IMR-90 (cell line): Measurements from ENCODE around the gene FXR2. TPM values are rescaled to one million over a fixed set of nuclear protein-coding genes. Genes with fewer than 3 reads are reported as not detected.

Source experiments
- ATAC-seq: fragments of 200-7000 bp; cut with Tn5 transposase; 2 replicates; pipeline ENCODE4 v1.9.1; 2020; ENCODE audit warnings: low read depth, mild to moderate bottlenecking, moderate library complexity
- BruUV-seq: library from RNA; stranded (reverse); fragments of 400-500 nt; replicated peaks from 2 replicates; lab custom pipeline; 2021; lab: Mats Ljungman, UMichigan
- CTCF ChIA-PET: fragments of 300-600 bp; formaldehyde crosslinking; extraction: SDS; loops from one replicate; lab custom pipeline; 2021; ENCODE audit warnings: antibody characterized with exemption; lab: Yijun Ruan, JAX
- POLR2A ChIA-PET: fragments of 300-600 bp; sonication (Branson Sonifier 250); formaldehyde crosslinking; loops from one replicate; lab custom pipeline; 2022; ENCODE audit warnings: antibody characterized with exemption; ENCODE audit not compliant: unreplicated experiment; lab: Charles Lee
- DNase-seq: peaks from one replicate; pipeline ENCODE4 v3.0.0; 2013
- H2AFZ ChIP-seq: replicated peaks from 2 replicates; pipeline ENCODE3; 2013; ENCODE audit warnings: low read length, mild to moderate bottlenecking; ENCODE audit not compliant: poor library complexity
- H2AK5ac ChIP-seq: 2 replicates; pipeline ENCODE4 v1.6.1; 2013; ENCODE audit warnings: low read depth, low read length, inconsistent platforms
- H2AK9ac ChIP-seq: replicated peaks from 2 replicates; pipeline ENCODE3; 2013; ENCODE audit warnings: mild to moderate bottlenecking, low read depth, low read length, moderate library complexity; ENCODE audit not compliant: poor library complexity
- H2BK120ac ChIP-seq: 2 replicates; pipeline ENCODE4 v1.6.1; 2013; ENCODE audit warnings: low read depth, low read length, inconsistent platforms
- H2BK15ac ChIP-seq: 3 replicates; pipeline ENCODE4 v1.6.1; 2013; ENCODE audit warnings: low read depth, low read length, inconsistent platforms
- H2BK20ac ChIP-seq: 2 replicates; pipeline ENCODE4 v1.6.1; 2013; ENCODE audit warnings: low read depth, mild to moderate bottlenecking, inconsistent platforms, low read length, moderate library complexity
- H2BK5ac ChIP-seq: 2 replicates; pipeline ENCODE4 v1.6.1; 2013; ENCODE audit warnings: mild to moderate bottlenecking, low read depth, low read length, inconsistent platforms; ENCODE audit not compliant: poor library complexity, severe bottlenecking
- H3K14ac ChIP-seq: replicated peaks from 2 replicates; pipeline ENCODE4 v1.6.1; 2013; ENCODE audit warnings: low read depth, low read length, inconsistent platforms
- H3K18ac ChIP-seq: 2 replicates; pipeline ENCODE4 v1.6.1; 2013; ENCODE audit warnings: low read depth, low read length, control low read depth
- H3K23ac ChIP-seq: 2 replicates; pipeline ENCODE4 v1.6.1; 2013; ENCODE audit warnings: low read depth, low read length, inconsistent platforms
- H3K27ac ChIP-seq: 2 replicates; pipeline ENCODE4 v1.5.1; 2013; ENCODE audit warnings: mild to moderate bottlenecking, control low read depth, low read length; ENCODE audit not compliant: insufficient read depth
- H3K27me3 ChIP-seq: 2 replicates; pipeline ENCODE4 v1.6.1; 2013; ENCODE audit warnings: low read length; ENCODE audit not compliant: control insufficient read depth, insufficient read depth
- H3K36me3 ChIP-seq: 2 replicates; pipeline ENCODE4 v1.6.1; 2013; ENCODE audit warnings: low read length, mixed read lengths; ENCODE audit not compliant: control insufficient read depth, insufficient read depth
- H3K4ac ChIP-seq: 2 replicates; pipeline ENCODE4 v1.6.1; 2013; ENCODE audit warnings: low read depth, low read length, inconsistent platforms
- H3K4me1 ChIP-seq: 2 replicates; pipeline ENCODE4 v1.6.1; 2013; ENCODE audit warnings: low read length, mixed read lengths; ENCODE audit not compliant: control insufficient read depth, insufficient read depth
- H3K4me2 ChIP-seq: 2 replicates; pipeline ENCODE4 v1.6.1; 2013; ENCODE audit warnings: low read depth, mild to moderate bottlenecking, control low read depth, low read length, moderate library complexity
- H3K4me3 ChIP-seq: 2 replicates; pipeline ENCODE4 v1.5.1; 2013; ENCODE audit warnings: low read depth, mild to moderate bottlenecking, control low read depth, low read length, moderate library complexity; ENCODE audit not compliant: insufficient read depth
- H3K56ac ChIP-seq: 2 replicates; pipeline ENCODE4 v1.6.1; 2013; ENCODE audit warnings: low read length, inconsistent platforms; ENCODE audit not compliant: insufficient read depth; ENCODE audit errors: extremely low read depth
- H3K79me1 ChIP-seq, 2 experiments: 2 replicates each; pipeline ENCODE4 v1.6.1; 2013; ENCODE audit warnings: low read length in 2 of 2, inconsistent platforms in 1 of 2, low read depth in 1 of 2
- H3K9ac ChIP-seq: 2 replicates; pipeline ENCODE4 v1.6.1; 2013; ENCODE audit warnings: low read depth, low read length, control low read depth
- H3K9me1 ChIP-seq: 2 replicates; pipeline ENCODE4 v1.6.1; 2013; ENCODE audit warnings: low read length, inconsistent platforms; ENCODE audit not compliant: insufficient read depth
- H3K9me3 ChIP-seq: 2 replicates; pipeline ENCODE4 v1.6.1; 2013; ENCODE audit warnings: low read length; ENCODE audit not compliant: control insufficient read depth, insufficient read depth
- H4K20me1 ChIP-seq: 2 replicates; pipeline ENCODE4 v1.6.1; 2013; ENCODE audit warnings: low read length, inconsistent platforms; ENCODE audit not compliant: insufficient read depth
- H4K5ac ChIP-seq: 2 replicates; pipeline ENCODE4 v1.6.1; 2013; ENCODE audit warnings: mild to moderate bottlenecking, low read depth, low read length, control low read depth
- H4K8ac ChIP-seq, 2 experiments: 2 replicates each; pipeline ENCODE4 v1.6.1; 2013; ENCODE audit warnings: low read depth in 2 of 2, low read length in 2 of 2, control low read depth in 1 of 2, inconsistent platforms in 1 of 2
- H4K91ac ChIP-seq: 2 replicates; pipeline ENCODE4 v1.6.1; 2013; ENCODE audit warnings: low read depth, low read length, inconsistent platforms; ENCODE audit not compliant: insufficient read depth
- BHLHE40 ChIP-seq: fragments of 150-350 bp; IDR thresholded peaks from 2 replicates; pipeline ENCODE4 v1.6.1; 2016; ENCODE audit warnings: mild to moderate bottlenecking, low read depth, low read length
- CEBPB ChIP-seq: IDR thresholded peaks from 2 replicates; pipeline ENCODE4 v1.6.1; 2012; ENCODE audit warnings: low read depth, low read length, improper control_type of control experiment
- CHD1 ChIP-seq: IDR thresholded peaks from 2 replicates; pipeline ENCODE4 v1.6.1; 2012; ENCODE audit warnings: low read depth, low read length, improper control_type of control experiment
- ELK1 ChIP-seq: fragments of 150-350 bp; IDR thresholded peaks from 2 replicates; pipeline ENCODE4 v1.6.1; 2016; ENCODE audit warnings: low read depth, mild to moderate bottlenecking, low read length, moderate library complexity, borderline replicate concordance
- FOS ChIP-seq: fragments of 150-350 bp; IDR thresholded peaks from 2 replicates; pipeline ENCODE4 v1.6.1; 2016; ENCODE audit warnings: low read depth, low read length
- MAFK ChIP-seq: IDR thresholded peaks from 2 replicates; pipeline ENCODE4 v1.6.1; 2012; ENCODE audit warnings: low read depth, low read length, improper control_type of control experiment
- MAZ ChIP-seq: IDR thresholded peaks from 2 replicates; pipeline ENCODE4 v1.6.1; 2012; ENCODE audit warnings: low read depth, mild to moderate bottlenecking, low read length, improper control_type of control experiment, moderate library complexity, borderline replicate concordance
- MXI1 ChIP-seq: IDR thresholded peaks from 2 replicates; pipeline ENCODE4 v1.6.1; 2012; ENCODE audit warnings: low read depth, mild to moderate bottlenecking, low read length, moderate library complexity, borderline replicate concordance
- NFE2L2 ChIP-seq: fragments of 150-350 bp; IDR thresholded peaks from 2 replicates; pipeline ENCODE4 v1.6.1; 2016; ENCODE audit warnings: low read depth, mild to moderate bottlenecking, low read length
- POLR2A ChIP-seq: IDR thresholded peaks from 2 replicates; pipeline ENCODE4 v1.6.1; 2012; ENCODE audit warnings: mild to moderate bottlenecking, low read depth, low read length
- RAD21 ChIP-seq: IDR thresholded peaks from 2 replicates; pipeline ENCODE4 v1.6.1; 2012; ENCODE audit warnings: low read length, improper control_type of control experiment
- RCOR1 ChIP-seq: IDR thresholded peaks from 2 replicates; pipeline ENCODE4 v1.6.1; 2012; ENCODE audit warnings: mild to moderate bottlenecking, low read length, improper control_type of control experiment; ENCODE audit not compliant: insufficient replicate concordance
- RFX5 ChIP-seq: IDR thresholded peaks from 2 replicates; pipeline ENCODE4 v1.8.0; 2012; ENCODE audit warnings: low read depth, mild to moderate bottlenecking, low read length, moderate library complexity
- SMC3 ChIP-seq: fragments of 150-350 bp; IDR thresholded peaks from 2 replicates; pipeline ENCODE4 v1.6.1; 2016; ENCODE audit warnings: low read depth, mild to moderate bottlenecking, antibody characterized with exemption, low read length, moderate library complexity
- WGBS, 2 experiments: methylation state at CpG; one replicate each; pipeline versions ENCODE4 v1.1.5 to v1.1.7; 2013; ENCODE audit warnings: missing lambda C conversion rate in 2 of 2; ENCODE audit not compliant: insufficient read length in 1 of 2; ENCODE audit errors: extremely low coverage in 2 of 2; 5-methylcytosine and 5-hydroxymethylcytosine counted together
- dilution Hi-C: fragments of 300-500 bp; cut with HindIII; formaldehyde crosslinking; loops from one replicate; pipeline ENCODE4 v1.14.3; 2018; ENCODE audit warnings: low sequenced_read_pairs; ENCODE audit not compliant: unreplicated experiment
- in situ Hi-C: fragments of 300-500 bp; cut with MboI; formaldehyde crosslinking; loops from 3 replicates; pipeline ENCODE4 v1.14.3; 2019; ENCODE audit warnings: low sequenced_read_pairs, inconsistent platforms, mixed read lengths
- intact Hi-C: fragments of 100-400 bp; cut with micrococcal nuclease; formaldehyde crosslinking; loops from 2 replicates; pipeline ENCODE4 v1.10.0; 2022
- polyA plus RNA-seq, 3 experiments: library from polyadenylated mRNA; depleted of rRNA; stranded (reverse); fragments of >200 nt; gene quantifications; 2 replicates each; pipeline ENCODE4 v1.2.3, GENCODE V29; 2012; ENCODE audit warnings: low replicate concordance in 1 of 3
- total RNA-seq: library from RNA; depleted of rRNA; stranded (reverse); fragments of >200 nt; gene quantifications from 2 replicates; pipeline ENCODE4 v1.2.3, GENCODE V29; 2012
- TF ChIP-seq, protein P1 (sequence below): conservative IDR thresholded peaks from 2 replicates; pipeline ENCODE4 v1.5.1; 2012; ENCODE audit warnings: mild to moderate bottlenecking, low read depth, low read length, improper control_type of control experiment
- TF ChIP-seq, protein P2 (sequence below): fragments of 150-350 bp; IDR thresholded peaks from 2 replicates; pipeline ENCODE4 v1.6.1; 2017; ENCODE audit warnings: mild to moderate bottlenecking, antibody characterized with exemption, low read length, low read depth

The FXR2 gene
- total and polyA plus RNA-seq, 2 of the 4 experiments (the other 2 are of a cell fraction), result 39.1 to 55.9 TPM

DNA sequence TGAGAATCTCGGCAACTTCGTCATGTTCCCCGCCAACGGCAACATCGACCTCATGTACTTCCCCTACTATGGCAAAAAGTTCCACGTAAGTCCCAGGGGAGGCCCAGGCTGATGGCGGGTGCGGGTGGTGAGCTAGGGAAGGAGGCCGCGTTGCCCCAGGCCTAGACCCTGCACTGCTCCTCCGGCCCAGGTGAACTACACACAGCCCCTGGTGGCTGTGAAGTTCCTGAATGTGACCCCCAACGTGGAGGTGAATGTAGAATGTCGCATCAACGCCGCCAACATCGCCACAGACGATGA, 40.8 kb upstream of the FXR2 start:
- Histone ChIP-seq H3K9me1 (no peaks in the 10 kb centered on the region), H3K14ac (no peak overlapping the region), H2BK5ac (no peak overlapping the region), H4K20me1 (no peaks in the 10 kb centered on the region; the same call in none of the 2 replicates), H2AK5ac (no peak overlapping the region), H3K9ac (no peak overlapping the region), H4K91ac (no peak overlapping the region), H3K4ac (no peak overlapping the region), H3K4me2 (no peak overlapping the region), H3K4me1 (peaks cover 6% of the 10 kb centered on the region; the same call in 1 of the 2 replicates), H4K8ac (no peak overlapping the region), H3K23ac (no peak overlapping the region), H3K27ac (no peak overlapping the region), H2BK120ac (no peak overlapping the region), H3K4me3 (no peak overlapping the region), H3K27me3 (peaks cover 49% of the 10 kb centered on the region), H4K5ac (no peak overlapping the region), H2AFZ (no peak overlapping the region), H2BK15ac (no peak overlapping the region), H2AK9ac (no peak overlapping the region), H3K18ac (no peak overlapping the region), H2BK20ac (no peak overlapping the region), H3K36me3 (no peaks in the 10 kb centered on the region), H3K56ac (no peak overlapping the region), H3K79me1 (no peaks in the 10 kb centered on the region), H3K9me3 (no peaks in the 10 kb centered on the region; the same call in 1 of the 2 replicates)
- in situ Hi-C loops (no loop called here), dilution Hi-C loops (no loop called here), intact Hi-C loops (no loop called here)
- DNase-seq (no peak), ATAC-seq (no peak)
- ChIA-PET POLR2A (interaction anchor here (0.5 kb wide), 1 partner anchor 48 kb away, joined by 4 read pairs; no protein-coding TSS in a partner anchor), CTCF (no interaction called here)
- BruUV-seq, result no TSS peak
- no peak for TF ChIP-seq MXI1
- no peak for TF ChIP-seq RAD21
- no peak for TF ChIP-seq MAZ
- TF ChIP-seq CEBPB, result no peak
- TF ChIP-seq POLR2A, result no peak
- no peak for TF ChIP-seq RCOR1
- TF ChIP-seq, protein P1, sequence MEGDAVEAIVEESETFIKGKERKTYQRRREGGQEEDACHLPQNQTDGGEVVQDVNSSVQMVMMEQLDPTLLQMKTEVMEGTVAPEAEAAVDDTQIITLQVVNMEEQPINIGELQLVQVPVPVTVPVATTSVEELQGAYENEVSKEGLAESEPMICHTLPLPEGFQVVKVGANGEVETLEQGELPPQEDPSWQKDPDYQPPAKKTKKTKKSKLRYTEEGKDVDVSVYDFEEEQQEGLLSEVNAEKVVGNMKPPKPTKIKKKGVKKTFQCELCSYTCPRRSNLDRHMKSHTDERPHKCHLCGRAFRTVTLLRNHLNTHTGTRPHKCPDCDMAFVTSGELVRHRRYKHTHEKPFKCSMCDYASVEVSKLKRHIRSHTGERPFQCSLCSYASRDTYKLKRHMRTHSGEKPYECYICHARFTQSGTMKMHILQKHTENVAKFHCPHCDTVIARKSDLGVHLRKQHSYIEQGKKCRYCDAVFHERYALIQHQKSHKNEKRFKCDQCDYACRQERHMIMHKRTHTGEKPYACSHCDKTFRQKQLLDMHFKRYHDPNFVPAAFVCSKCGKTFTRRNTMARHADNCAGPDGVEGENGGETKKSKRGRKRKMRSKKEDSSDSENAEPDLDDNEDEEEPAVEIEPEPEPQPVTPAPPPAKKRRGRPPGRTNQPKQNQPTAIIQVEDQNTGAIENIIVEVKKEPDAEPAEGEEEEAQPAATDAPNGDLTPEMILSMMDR, result no peak
- no peak for TF ChIP-seq NFE2L2
- no peak for TF ChIP-seq MAFK
- TF ChIP-seq FOS, result no peak
- TF ChIP-seq RFX5, result no peak
- no peak for TF ChIP-seq SMC3
- TF ChIP-seq BHLHE40, result no peak
- no peak for TF ChIP-seq ELK1
- TF ChIP-seq, protein P2, sequence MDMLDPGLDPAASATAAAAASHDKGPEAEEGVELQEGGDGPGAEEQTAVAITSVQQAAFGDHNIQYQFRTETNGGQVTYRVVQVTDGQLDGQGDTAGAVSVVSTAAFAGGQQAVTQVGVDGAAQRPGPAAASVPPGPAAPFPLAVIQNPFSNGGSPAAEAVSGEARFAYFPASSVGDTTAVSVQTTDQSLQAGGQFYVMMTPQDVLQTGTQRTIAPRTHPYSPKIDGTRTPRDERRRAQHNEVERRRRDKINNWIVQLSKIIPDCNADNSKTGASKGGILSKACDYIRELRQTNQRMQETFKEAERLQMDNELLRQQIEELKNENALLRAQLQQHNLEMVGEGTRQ, result no peak
- no peak for TF ChIP-seq CHD1
- WGBS, 2 experiments, result 100% methylated on average over 10 of the region's 17 CpGs; no CpG with 5 or more reads in 1 of the 2 experiments
